Activated CD4-positive, alpha-beta T cell treated with anti-CD3 and anti-CD28 coated beads for 48 hours (primary cell): ENCODE measurements around the gene CCDC74A.
"Not testable (repeated sequence)": the region's sequence is repeated elsewhere in the genome, so short reads cannot be mapped to it uniquely, and the experiment has no call there.

Source experiments
- DNase-seq: peaks from one replicate; pipeline ENCODE4 v3.0.0-alpha.2; 2020

The CCDC74A gene

GRCh38 chr2:131530626-131531344, 3.1 kb downstream of the CCDC74A start:
- DNase-seq: not testable (repeated sequence)

GRCh38 chr2:131531547-131532185, 4.0 kb downstream of the CCDC74A start:
- DNase-seq: not testable (repeated sequence)

- not testable (repeated sequence) for DNase-seq
Measured at GRCh38 chr2:131532723-131533608, 5.3 kb downstream of the CCDC74A start.

- not testable (repeated sequence) for DNase-seq
Measured at GRCh38 chr2:131533609-131534316, 6.1 kb downstream of the CCDC74A start.

- not testable (repeated sequence) for DNase-seq
Measured at GRCh38 chr2:131534317-131534672, 6.6 kb downstream of the CCDC74A start.

- DNase-seq: not testable (repeated sequence)
Measured at GRCh38 chr2:131534965-131535364, 7.3 kb downstream of the CCDC74A start.

- no peak for DNase-seq
Measured at GRCh38 chr2:131535526-131535925, 7.8 kb downstream of the CCDC74A start.

- DNase-seq: not testable (repeated sequence)
Measured at GRCh38 chr2:131535951-131536826, 8.5 kb downstream of the CCDC74A start.

- DNase-seq: not testable (repeated sequence)
Measured at GRCh38 chr2:131536841-131537240, 9.2 kb downstream of the CCDC74A start.

- not testable (repeated sequence) for DNase-seq
Measured at GRCh38 chr2:131538856-131539255, 11.2 kb downstream of the CCDC74A start.

- DNase-seq: no peak
Measured at GRCh38 chr2:131542438-131543384, 15.0 kb downstream of the CCDC74A start.

GRCh38 chr2:131543385-131543891, 15.8 kb downstream of the CCDC74A start:
- no peak for DNase-seq

GRCh38 chr2:131544006-131544812, 16.5 kb downstream of the CCDC74A start:
- not testable (repeated sequence) for DNase-seq

GRCh38 chr2:131544813-131545165, 17.1 kb downstream of the CCDC74A start:
- DNase-seq: not testable (repeated sequence)

- no peak for DNase-seq
Measured at GRCh38 chr2:131552871-131553270, 25.2 kb downstream of the CCDC74A start.

GRCh38 chr2:131556998-131557397, 29.3 kb downstream of the CCDC74A start:
- no peak for DNase-seq

GRCh38 chr2:131557558-131558321, 30.1 kb downstream of the CCDC74A start:
- no peak for DNase-seq

GRCh38 chr2:131566371-131566770, 38.7 kb downstream of the CCDC74A start:
- no peak for DNase-seq

GRCh38 chr2:131567891-131568290, 40.2 kb downstream of the CCDC74A start:
- no peak for DNase-seq
